Measurements from ENCODE around the gene DUS3L.

DNA sequence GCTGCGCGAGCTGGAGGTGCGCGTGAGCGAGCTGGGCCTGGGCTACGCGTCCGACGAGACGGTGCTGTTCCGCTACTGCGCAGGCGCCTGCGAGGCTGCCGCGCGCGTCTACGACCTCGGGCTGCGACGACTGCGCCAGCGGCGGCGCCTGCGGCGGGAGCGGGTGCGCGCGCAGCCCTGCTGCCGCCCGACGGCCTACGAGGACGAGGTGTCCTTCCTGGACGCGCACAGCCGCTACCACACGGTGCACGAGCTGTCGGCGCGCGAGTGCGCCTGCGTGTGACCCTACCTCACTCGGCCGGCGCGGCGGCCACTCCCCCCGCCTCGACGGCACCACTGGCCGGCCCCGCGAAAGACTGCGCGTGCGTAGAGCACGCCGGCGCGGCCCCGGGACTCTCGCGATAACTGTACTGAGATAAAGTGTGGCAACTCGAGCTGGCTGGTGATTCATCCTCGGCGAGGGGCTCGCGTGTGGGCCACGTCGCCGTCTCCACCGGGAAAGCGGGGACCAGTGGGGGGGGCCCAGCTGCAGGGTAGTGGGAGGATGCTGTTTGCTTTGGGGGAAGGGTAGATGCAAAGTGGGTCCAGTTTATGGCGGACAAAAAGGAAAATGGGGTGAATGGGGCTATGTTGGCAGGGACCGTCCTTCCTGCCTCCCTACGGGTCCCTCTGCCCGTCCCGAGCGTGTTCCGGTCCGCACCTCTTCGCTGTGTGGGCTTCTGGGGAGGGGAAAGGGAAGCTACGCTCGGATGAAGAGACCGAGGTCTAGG, 37.1 kb upstream of the DUS3L start:
- peak; percentile 99 for TF ChIP-seq POLR2AphosphoS5 (IDR thresholded peaks at IDR 0.05; ENCODE audit: low read depth, low read length)
- TF ChIP-seq CTCF (IDR thresholded peaks at IDR 0.05) = no peak
- TF ChIP-seq TCF7L2 (IDR thresholded peaks at IDR 0.05; ENCODE audit: low read depth, low read length) = no peak
- no peak for TF ChIP-seq REST (IDR thresholded peaks at IDR 0.05; ENCODE audit: insufficient read depth in 1 of 2, low read depth in 2 of 2, low read length in 1 of 2)
- peak; percentile 69; the same call in 1 of the 2 replicates for TF ChIP-seq SIN3A (IDR thresholded peaks at IDR 0.05; ENCODE audit: borderline replicate concordance, insufficient read depth, low read depth, low read length)

All from Panc1 (cell line).